ENCODE measurements around the gene RSAD1.

DNA sequence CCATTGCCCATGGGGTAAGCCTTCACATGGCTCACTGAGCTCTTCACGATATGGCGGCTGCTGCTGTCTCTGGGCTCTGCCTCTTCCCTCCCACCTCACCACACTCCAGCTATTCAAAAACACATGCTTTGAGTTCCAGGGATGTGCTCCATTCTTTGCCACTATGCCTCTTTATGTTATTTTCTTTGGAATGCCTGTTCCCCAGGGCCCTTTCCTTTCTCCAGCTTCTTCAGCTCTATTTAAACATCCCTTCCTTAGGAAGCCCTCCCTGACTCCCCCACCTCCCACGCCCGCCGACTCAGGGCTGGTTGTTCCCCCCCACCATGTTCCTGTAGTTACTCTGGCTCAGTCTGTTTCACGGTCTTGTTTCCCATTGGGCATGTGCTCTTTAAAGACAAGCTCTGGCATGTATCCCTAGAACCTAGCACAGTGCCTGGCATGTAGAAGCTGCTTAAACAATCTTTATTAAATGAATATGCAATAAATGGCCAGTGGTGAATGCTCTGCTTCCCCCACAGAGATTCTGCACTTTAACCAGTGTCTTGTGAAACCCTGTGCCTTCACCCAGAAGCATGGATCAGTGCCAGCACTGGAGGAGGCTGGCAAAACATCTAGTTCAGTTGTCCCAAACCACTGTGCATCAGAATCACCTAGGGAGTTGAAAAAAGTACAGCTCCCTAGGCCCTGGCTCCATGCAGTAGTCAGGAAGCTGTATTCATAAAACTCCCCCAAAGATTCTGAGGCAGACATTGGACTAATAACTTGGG is 36.5 kb downstream of the RSAD1 start:
- TF ChIP-seq SUZ12 (IDR thresholded peaks at IDR 0.05) (no peak), L3MBTL2 (conservative IDR thresholded peaks at IDR 0.05) (no peak), TARDBP (IDR thresholded peaks at IDR 0.05) (no peak), SP1 (IDR thresholded peaks at IDR 0.05) (no peak), ELF4 (IDR thresholded peaks at IDR 0.05) (no peak)
